Kasumi-1 (cell line): ENCODE measurements around the gene PIGV.
"Not testable (repeated sequence)": the region's sequence is repeated elsewhere in the genome, so short reads cannot be mapped to it uniquely, and the experiment has no call there.

Experiments used
- DNase-seq, 2 experiments: peaks; one replicate each; lab custom pipeline; 2025; lab: John Stamatoyannopoulos, UW

The PIGV gene

DNA sequence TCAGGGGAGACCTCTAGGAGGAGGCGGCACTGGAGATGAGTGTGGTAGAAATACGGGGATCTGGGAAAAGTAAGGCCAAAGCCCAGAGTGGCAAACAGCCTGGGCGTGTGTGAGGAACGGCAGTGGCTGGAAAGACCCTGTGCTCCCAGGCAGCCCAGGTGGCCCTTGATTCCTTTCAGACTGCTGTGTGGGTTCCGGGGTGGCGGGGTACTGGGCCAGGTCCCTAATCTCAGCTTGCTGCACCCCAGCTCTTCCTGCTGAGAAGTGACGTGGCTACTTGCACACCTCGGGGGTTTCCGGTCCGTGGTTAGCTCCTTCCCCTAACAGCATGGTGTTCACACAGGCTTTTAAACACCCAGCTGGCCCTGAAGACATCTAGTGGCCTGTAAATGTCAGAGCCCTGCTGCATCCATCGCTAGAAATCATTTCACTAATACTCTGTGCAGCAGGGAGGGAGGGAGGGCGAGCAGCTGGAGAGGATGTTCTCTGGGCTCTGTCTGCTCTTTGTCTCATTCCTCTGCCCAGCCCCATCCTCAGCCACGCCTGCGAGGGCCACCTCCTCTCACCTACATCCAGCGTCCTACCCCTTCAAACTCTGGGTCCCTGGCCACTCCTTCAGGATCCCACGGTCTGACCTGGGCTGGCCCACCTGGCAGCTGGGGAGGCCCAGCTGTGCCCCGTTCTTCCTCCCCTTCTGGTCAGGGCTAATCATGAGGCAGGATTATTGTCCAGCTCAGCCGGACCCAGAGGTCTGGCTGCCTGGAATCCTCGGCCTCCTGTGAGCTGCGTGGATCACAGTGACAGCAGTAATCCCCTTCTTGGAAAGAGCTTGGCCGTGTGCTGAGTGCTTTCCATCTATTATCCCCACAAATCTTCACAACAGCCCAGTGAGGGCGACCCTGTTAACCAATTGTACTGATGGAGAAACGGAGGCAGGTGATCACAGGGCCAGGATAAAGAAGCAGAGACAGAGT lies 46.0 kb downstream of the PIGV start:
- peak; percentile 87 to 92 for DNase-seq

GRCh38 chr1:26837665-26838064 lies 49.9 kb downstream of the PIGV start:
- not testable (repeated sequence) for DNase-seq

GRCh38 chr1:26838474-26839338 lies 51.0 kb downstream of the PIGV start:
- no peak for DNase-seq

GRCh38 chr1:26839339-26839722 lies 51.6 kb downstream of the PIGV start:
- DNase-seq = no peak

DNA sequence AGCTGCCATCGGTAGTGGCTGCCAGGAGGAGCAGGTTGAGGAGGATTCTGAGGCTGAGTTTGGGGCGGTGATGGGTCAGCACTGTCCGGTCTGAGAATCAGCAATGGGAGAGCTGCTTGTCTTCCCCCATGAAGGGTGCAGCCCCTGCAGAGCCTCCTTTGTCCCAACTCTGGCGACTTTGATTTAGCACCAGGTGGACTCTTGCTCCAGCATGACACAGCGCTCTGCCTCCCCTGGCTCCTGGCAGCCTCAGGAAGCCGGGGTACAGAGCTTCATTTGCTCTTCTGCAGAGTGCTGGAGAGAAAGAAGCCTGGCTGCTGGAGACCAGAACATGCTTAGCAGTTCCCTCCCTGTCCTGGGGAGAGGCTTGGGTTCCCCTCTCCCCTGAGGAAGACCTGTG lies 52.0 kb downstream of the PIGV start:
- DNase-seq = no peak

DNA sequence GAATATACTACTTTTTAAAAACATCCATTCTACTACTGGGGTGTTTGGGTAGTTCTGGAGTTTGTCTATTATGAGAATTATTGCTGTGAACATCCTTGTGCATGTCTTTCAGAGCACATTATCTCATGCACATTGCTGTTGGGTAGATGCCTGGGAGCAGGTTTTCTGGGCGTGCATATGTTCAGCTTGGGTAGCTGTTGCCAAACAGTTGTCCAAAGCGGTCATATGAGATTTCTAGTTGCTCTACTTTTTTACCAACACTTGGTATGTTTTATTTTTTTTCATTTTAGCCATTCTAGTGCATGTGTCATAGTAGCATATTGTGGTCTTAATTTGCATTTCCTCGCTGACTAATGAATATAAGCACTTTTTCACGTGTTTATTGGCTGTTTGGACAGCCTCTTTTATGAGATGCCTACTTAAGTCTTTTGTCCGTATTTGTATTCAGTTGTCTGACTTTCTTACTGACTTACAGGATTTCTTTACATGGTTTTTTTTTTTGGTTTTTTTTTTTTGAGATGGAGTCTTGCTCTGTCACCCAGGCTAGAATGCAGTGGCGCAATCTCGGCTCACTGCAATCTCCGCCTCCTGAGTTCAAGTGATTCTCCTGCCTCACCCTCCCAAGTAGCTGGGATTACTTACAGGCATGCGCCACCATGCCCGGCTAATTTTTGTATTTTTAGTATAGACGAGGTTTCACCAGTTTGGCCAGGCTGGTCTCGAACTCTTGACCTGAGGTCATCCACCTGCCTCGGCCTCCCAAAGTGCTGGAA lies 56.9 kb downstream of the PIGV start:
- DNase-seq = no peak

DNA sequence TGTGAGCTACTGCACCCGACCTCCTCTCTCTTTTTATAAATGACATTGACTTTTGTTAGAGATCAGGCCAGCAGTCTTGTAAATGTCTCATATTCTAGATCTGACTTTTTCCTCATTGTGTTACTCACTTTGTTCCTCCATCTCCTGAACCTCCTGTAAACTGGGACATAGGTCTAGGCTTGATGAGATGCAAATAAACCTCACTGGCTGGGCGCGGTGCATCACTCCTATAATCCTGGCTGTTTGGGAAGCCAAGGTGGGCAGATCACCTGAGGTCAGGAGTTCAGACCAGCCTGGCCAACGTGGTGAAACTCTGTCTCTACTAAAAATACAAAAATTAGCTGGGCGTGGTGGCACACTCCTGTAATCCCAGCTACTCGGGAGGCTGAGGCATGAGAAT lies 60.1 kb downstream of the PIGV start:
- not testable (repeated sequence) for DNase-seq
